HG03558 (cell line): ENCODE measurements around the gene ADCY1.
"Not testable (repeated sequence)": the region's sequence is repeated elsewhere in the genome, so short reads cannot be mapped to it uniquely, and the experiment has no call there.

Experiments used
- ATAC-seq: cut with Tn5 transposase; IDR thresholded peaks from one replicate; pipeline ENCODE4 v1.9.1; 2021; ENCODE audit warnings: moderate number of reproducible peaks; ENCODE audit not compliant: unreplicated experiment; ENCODE audit errors: extremely low read depth

The ADCY1 gene

GRCh38 chr7:45720989-45721388 lies 146.8 kb downstream of the ADCY1 start:
- ATAC-seq = no peak

- no peak for ATAC-seq
Observed at GRCh38 chr7:45721686-45722598, 147.8 kb downstream of the ADCY1 start.

DNA sequence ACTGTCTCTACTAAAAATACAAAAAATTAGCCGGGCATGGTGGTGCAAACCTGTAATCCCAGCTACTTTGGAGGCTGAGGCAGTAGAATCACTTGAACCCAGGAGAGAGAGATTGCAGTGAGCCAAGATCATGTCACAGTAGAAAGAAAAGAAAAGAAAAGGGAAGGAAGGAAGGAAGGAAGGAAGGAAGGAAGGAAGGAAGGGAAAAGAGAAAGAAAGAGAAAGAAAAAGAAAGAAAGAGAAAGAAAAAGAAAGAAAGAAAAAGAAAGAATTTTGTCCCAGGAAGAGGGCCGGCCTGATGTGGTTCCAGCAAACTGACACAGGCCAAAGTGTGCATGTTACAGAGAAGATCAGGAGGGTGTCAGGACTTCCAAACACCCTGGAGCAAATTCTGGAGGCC lies 151.1 kb downstream of the ADCY1 start:
- ATAC-seq = not testable (repeated sequence)

- ATAC-seq = no peak
Observed at GRCh38 chr7:45726883-45727282, 152.7 kb downstream of the ADCY1 start.

GRCh38 chr7:45731692-45732443 lies 157.7 kb downstream of the ADCY1 start:
- not testable (repeated sequence) for ATAC-seq

DNA sequence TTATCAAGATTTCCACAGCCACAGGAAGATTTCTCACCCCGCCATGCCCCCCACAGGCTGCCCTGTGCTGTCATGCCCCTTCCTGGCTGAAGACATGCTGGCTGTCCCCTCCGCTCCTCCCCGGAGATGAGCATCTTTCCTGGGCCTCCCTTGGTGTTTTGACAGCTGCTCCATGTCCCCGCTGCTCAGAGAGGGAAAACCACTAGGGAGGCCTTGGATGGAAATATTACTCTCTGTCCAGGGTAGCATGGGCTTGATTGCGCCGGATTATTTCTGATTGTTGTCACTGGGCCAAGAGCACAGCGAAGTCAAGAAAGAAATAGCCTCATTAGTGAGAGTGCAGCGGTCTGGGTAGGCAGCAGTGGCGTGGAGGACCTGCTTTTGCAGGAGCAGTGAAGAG lies 164.8 kb downstream of the ADCY1 start:
- ATAC-seq = not testable (repeated sequence)

- ATAC-seq = not testable (repeated sequence)
Observed at GRCh38 chr7:45740573-45740972, 166.4 kb downstream of the ADCY1 start.

GRCh38 chr7:45748976-45749375 lies 174.8 kb downstream of the ADCY1 start:
- ATAC-seq = not testable (repeated sequence)

DNA sequence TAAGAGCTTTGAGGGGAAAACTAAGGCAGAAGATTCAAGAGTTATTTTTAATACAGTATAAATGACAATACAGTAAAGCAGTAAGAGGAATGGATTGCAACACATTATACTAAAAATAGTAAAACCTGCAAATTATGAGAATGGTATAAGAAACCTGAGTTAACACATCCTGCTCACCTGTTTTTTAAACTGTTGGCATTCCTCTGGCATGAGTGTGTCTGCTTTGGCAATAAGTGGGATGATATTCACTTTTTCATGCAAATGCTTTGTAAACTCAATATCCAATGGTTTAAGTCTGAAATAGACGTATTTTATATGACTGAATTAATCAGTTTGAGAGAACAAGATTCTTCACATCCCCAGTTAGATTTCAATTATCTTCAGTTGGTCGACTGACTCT lies 177.2 kb downstream of the ADCY1 start:
- ATAC-seq = not testable (repeated sequence)

DNA sequence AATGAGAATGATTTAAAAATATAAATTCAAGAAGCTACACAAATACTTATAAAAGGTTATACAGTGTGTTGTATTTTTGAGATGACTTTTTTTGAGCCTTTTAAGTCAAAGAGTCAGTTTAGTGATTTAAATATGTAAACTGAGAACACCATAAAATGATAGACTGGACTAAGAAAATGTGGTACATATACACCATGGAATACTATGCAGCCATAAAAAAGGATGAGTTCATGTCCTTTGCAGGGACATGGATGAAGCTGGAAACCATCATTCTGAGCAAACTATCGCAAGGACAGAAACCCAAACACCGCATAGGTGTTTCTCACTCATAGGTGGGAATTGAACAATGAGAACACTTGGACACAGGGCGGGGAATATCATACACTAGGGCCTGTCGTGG lies 182.2 kb downstream of the ADCY1 start:
- not testable (repeated sequence) for ATAC-seq

- not testable (repeated sequence) for ATAC-seq
Observed at GRCh38 chr7:45756757-45757156, 182.6 kb downstream of the ADCY1 start.

DNA sequence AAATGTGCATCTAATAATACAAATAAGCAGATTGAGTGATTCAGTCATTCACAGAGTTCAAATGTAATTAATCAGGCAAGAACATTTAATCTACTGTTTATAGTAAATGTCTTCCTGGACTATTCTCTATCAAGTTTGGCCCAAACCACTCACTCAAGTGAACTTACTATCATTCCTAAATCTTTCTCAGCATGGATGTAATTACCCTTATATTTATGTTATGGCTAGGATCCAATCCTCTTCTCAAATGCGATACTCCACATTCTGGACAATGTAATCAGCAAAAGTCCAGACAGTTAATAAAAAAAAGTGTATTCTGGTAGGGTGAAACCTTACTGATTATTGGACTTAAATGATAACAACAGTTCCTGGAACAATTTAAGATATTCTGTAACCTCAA lies 185.3 kb downstream of the ADCY1 start:
- not testable (repeated sequence) for ATAC-seq

- not testable (repeated sequence) for ATAC-seq
Observed at GRCh38 chr7:45761545-45762205, 187.5 kb downstream of the ADCY1 start.

GRCh38 chr7:45762225-45762994 lies 188.2 kb downstream of the ADCY1 start:
- ATAC-seq = not testable (repeated sequence)

DNA sequence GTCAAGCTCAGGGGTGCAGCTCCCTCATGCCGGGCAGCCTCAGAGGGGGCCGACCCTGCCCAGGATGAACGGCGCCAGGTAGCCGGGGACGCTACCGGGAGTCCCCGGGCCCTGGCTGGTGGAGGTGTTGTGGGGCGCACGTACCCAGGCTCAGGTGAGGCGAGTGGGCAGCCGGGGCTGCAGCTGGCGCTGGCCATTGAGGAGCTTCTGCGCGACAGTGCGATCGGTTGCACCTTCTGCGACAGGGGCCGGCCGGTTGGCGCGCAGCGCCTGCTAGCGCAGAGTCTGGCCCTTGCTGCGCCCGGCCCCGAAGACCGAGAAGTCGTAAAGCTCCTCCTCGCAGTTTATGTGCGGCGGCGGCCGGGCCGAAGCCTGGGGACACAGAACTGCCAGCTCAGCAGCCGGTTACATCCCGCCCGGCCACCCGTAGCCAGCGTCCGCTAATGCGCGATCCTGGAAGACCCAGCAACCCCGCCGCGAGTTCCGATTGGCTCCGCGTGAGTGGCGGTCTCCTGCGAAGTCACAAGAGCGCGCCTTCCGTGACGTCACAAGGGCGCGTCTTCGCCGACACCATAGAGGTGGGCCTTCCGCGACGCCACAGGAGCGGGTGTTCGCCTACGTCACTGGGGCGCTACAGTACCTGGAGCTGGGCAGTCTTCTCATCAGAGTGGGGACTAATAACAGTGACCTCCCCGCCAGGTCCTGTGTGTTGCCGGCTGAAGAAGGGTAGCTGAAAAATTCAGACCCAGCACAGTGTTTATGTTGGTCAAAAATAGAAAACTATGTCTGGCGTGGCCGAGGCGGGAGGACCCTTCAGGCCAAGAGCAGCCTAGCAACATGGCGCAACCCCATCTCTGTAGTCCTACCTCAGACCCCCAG lies 194.6 kb downstream of the ADCY1 start:
- peak; percentile 98 for ATAC-seq

GRCh38 chr7:45769626-45770025 lies 195.5 kb downstream of the ADCY1 start:
- ATAC-seq = not testable (repeated sequence)
